Smooth muscle cell (in vitro differentiated cells): ENCODE results near the gene UNC5C. TPM values are rescaled to one million over a fixed set of nuclear protein-coding genes. Genes with fewer than 3 reads are reported as not detected.

ENCODE experiments used
- DNase-seq: peaks from one replicate; lab custom pipeline; 2025; ENCODE audit not compliant: unreplicated experiment; lab: John Stamatoyannopoulos, UW
- H2AFZ ChIP-seq: fragments of 200-600 bp; sonication (generic); 2 replicates; pipeline ENCODE4 v1.6.0; 2016; ENCODE audit warnings: antibody characterized with exemption, low read depth, mild to moderate bottlenecking
- H3F3A ChIP-seq: fragments of 200-600 bp; sonication (generic); 2 replicates; pipeline ENCODE4 v1.6.0; 2017; ENCODE audit warnings: antibody characterized with exemption, low read depth
- H3K27ac ChIP-seq: fragments of 200-600 bp; sonication (generic); 2 replicates; pipeline ENCODE4 v1.5.1; 2016; ENCODE audit warnings: low read depth, mild to moderate bottlenecking
- H3K27me3 ChIP-seq: fragments of 200-600 bp; sonication (generic); 2 replicates; pipeline ENCODE4 v1.6.1; 2016; ENCODE audit warnings: low read depth, mild to moderate bottlenecking
- H3K36me3 ChIP-seq: fragments of 200-600 bp; sonication (generic); 2 replicates; pipeline ENCODE4 v1.5.1; 2016; ENCODE audit warnings: low read depth
- H3K4me1 ChIP-seq: fragments of 200-600 bp; sonication (generic); 2 replicates; pipeline ENCODE4 v1.5.1; 2016; ENCODE audit warnings: low read depth
- H3K4me2 ChIP-seq: fragments of 200-600 bp; sonication (generic); 2 replicates; pipeline ENCODE4 v1.6.0; 2016; ENCODE audit warnings: mild to moderate bottlenecking
- H3K4me3 ChIP-seq: fragments of 200-600 bp; sonication (generic); 2 replicates; pipeline ENCODE4 v1.5.1; 2016; ENCODE audit warnings: mild to moderate bottlenecking
- H3K79me2 ChIP-seq: fragments of 200-600 bp; sonication (generic); 2 replicates; pipeline ENCODE4 v1.6.0; 2016; ENCODE audit warnings: low read depth, mild to moderate bottlenecking
- H3K9ac ChIP-seq: fragments of 200-600 bp; sonication (generic); 2 replicates; pipeline ENCODE4 v1.6.0; 2016; ENCODE audit warnings: low read depth
- H3K9me3 ChIP-seq: fragments of 200-600 bp; sonication (generic); replicated peaks from 2 replicates; pipeline ENCODE4 v1.5.1; 2016; ENCODE audit warnings: low read depth
- H4K20me1 ChIP-seq: fragments of 200-600 bp; sonication (generic); 2 replicates; pipeline ENCODE4 v1.6.0; 2016; ENCODE audit warnings: low read depth
- CTCF ChIP-seq: fragments of 200-600 bp; sonication (generic); IDR thresholded peaks from 2 replicates; pipeline ENCODE4 v1.5.1; 2017; ENCODE audit warnings: borderline replicate concordance, mild to moderate bottlenecking, antibody characterized with exemption; ENCODE audit not compliant: insufficient read depth, poor library complexity, severe bottlenecking
- WGBS: methylation state at CpG from one replicate; pipeline ENCODE4 v1.1.7; 2016; ENCODE audit warnings: low lambda C conversion rate; 5-methylcytosine and 5-hydroxymethylcytosine counted together
- polyA plus RNA-seq: library from polyadenylated mRNA; unstranded; fragments of >200 nt; fragmentation: Nextera tagmentation; extraction: Ambion mirVana; gene quantifications from 2 replicates; pipeline ENCODE4 v1.2.1, GENCODE V29; 2016
- total RNA-seq: library from RNA; depleted of rRNA; stranded (reverse); fragments of >200 nt; gene quantifications from 2 replicates; pipeline ENCODE4 v1.2.3, GENCODE V29; 2014

The UNC5C gene
- total and polyA plus RNA-seq, 2 experiments from 2014 or later, result 2.0 to 15.6 TPM

GRCh38 chr4:95129031-95129430 is 419.7 kb downstream of the UNC5C start:
- no peaks in the 10 kb centered on the region for H4K20me1 ChIP-seq
- H2AFZ ChIP-seq, result peak overlapping the region; percentile 72

GRCh38 chr4:95124906-95125504 is 423.8 kb downstream of the UNC5C start:
- Histone ChIP-seq H3K36me3 (no peaks in the 10 kb centered on the region), H3K79me2 (no peaks in the 10 kb centered on the region), H3K4me1 (peaks cover 11% of the 10 kb centered on the region), H2AFZ (peak overlapping the region; percentile 6), H3K27ac (no peak overlapping the region), H3K27me3 (no peaks in the 10 kb centered on the region), H3K9ac (no peak overlapping the region), H4K20me1 (no peaks in the 10 kb centered on the region), H3K4me3 (no peak overlapping the region), H3K9me3 (no peaks in the 10 kb centered on the region), H3F3A (peaks cover 10% of the 10 kb centered on the region), H3K4me2 (no peak overlapping the region)
- WGBS, result 57% methylated on average over 4 of the region's 4 CpGs
- DNase-seq, result no peak
- peak; percentile 56 for TF ChIP-seq CTCF

More at GRCh38 chr4:95129031-95129430, 419.7 kb downstream of the UNC5C start:
- Histone ChIP-seq H3K4me3 (no peak overlapping the region), H3K4me1 (peaks cover 11% of the 10 kb centered on the region), H3K27me3 (no peaks in the 10 kb centered on the region), H3K27ac (peak overlapping the region; percentile 99), H3K4me2 (peak overlapping the region; percentile 82), H3F3A (peaks cover 10% of the 10 kb centered on the region), H3K36me3 (no peaks in the 10 kb centered on the region), H3K79me2 (no peaks in the 10 kb centered on the region), H3K9me3 (no peaks in the 10 kb centered on the region), H3K9ac (peak overlapping the region; percentile 83)
- WGBS, result 62% methylated on average over 4 of the region's 4 CpGs
- no peak for DNase-seq
- no peak for TF ChIP-seq CTCF

GRCh38 chr4:95122001-95122400 is 426.8 kb downstream of the UNC5C start:
- H3K27me3 ChIP-seq, result no peaks in the 10 kb centered on the region
- no peak overlapping the region for H3K4me3 ChIP-seq
- H2AFZ ChIP-seq, result no peak overlapping the region
- no peak overlapping the region for H3K4me2 ChIP-seq
- no peak for DNase-seq
- H3K9me3 ChIP-seq, result no peaks in the 10 kb centered on the region
- H3K9ac ChIP-seq, result no peak overlapping the region
- H3K27ac ChIP-seq, result no peak overlapping the region
- 72% methylated on average over 9 of the region's 9 CpGs for WGBS
- no peaks in the 10 kb centered on the region for H3K4me1 ChIP-seq
- H3K36me3 ChIP-seq, result no peaks in the 10 kb centered on the region
- no peak for TF ChIP-seq CTCF
- no peaks in the 10 kb centered on the region for H3F3A ChIP-seq
- no peaks in the 10 kb centered on the region for H4K20me1 ChIP-seq
- H3K79me2 ChIP-seq, result no peaks in the 10 kb centered on the region

- Histone ChIP-seq H3F3A (no peaks in the 10 kb centered on the region), H3K4me3 (no peak overlapping the region), H3K27ac (no peak overlapping the region), H3K4me1 (no peaks in the 10 kb centered on the region), H3K79me2 (no peaks in the 10 kb centered on the region), H3K27me3 (no peaks in the 10 kb centered on the region), H4K20me1 (no peaks in the 10 kb centered on the region), H3K9ac (no peak overlapping the region), H3K4me2 (no peak overlapping the region), H3K9me3 (no peaks in the 10 kb centered on the region), H3K36me3 (no peaks in the 10 kb centered on the region), H2AFZ (no peak overlapping the region)
- whole genome bisulfite sequencing, result 96% methylated on average over 2 of the region's 2 CpGs
- no peak for TF ChIP-seq CTCF
- DNase-seq, result no peak
Measured at GRCh38 chr4:95120456-95120855, 428.3 kb downstream of the UNC5C start.
